HepG2 (cell line): Measurements from ENCODE around the gene ZNF627. TPM values are rescaled to one million over a fixed set of nuclear protein-coding genes. Genes with fewer than 3 reads are reported as not detected.

Source experiments
- ATAC-seq: fragments of 200-7000 bp; cut with Tn5 transposase; 3 replicates; pipeline ENCODE4 v1.9.1; 2020; ENCODE audit warnings: mild to moderate bottlenecking, moderate library complexity
- BruUV-seq: library from RNA; stranded (reverse); fragments of 400-500 nt; replicated peaks from 2 replicates; lab custom pipeline; 2021; lab: Mats Ljungman, UMichigan
- CTCF ChIA-PET: fragments of 300-600 bp; formaldehyde crosslinking; extraction: SDS; loops from one replicate; lab custom pipeline; 2021; ENCODE audit warnings: low total read pairs, inconsistent platforms, low intra/inter-chr PET ratio; lab: Yijun Ruan, JAX
- POLR2A ChIA-PET: fragments of 350-600 bp; sonication (Branson Sonifier 250); formaldehyde crosslinking; loops from one replicate; lab custom pipeline; 2020; ENCODE audit warnings: antibody characterized with exemption, inconsistent platforms; lab: Yijun Ruan, JAX
- DNase-seq: peaks from one replicate; pipeline ENCODE4 v3.0.0-alpha.2; 2015; ENCODE audit warnings: low spot score
- FAIRE-seq: peaks from 3 replicates; lab custom pipeline; 2011; peaks lifted over from hg19 to GRCh38; lab: Jason Lieb, UNC
- H2AFZ ChIP-seq: one replicate; pipeline ENCODE4 v1.6.1; 2011; ENCODE audit warnings: low read length, inconsistent platforms
- H3K27ac ChIP-seq: fragments of 300-600 bp; 3 replicates; pipeline ENCODE4 v1.8.0; 2011; ENCODE audit warnings: mixed run types, mild to moderate bottlenecking, mixed read lengths, low read length, inconsistent platforms; ENCODE audit not compliant: insufficient read depth; ENCODE audit errors: extremely low read length
- H3K27me3 ChIP-seq, 2 experiments: fragments of 200-600 bp in 1 of 2; 2 replicates in 1 of 2; 3 replicates in 1 of 2; pipeline versions ENCODE4 v1.6.0 to v1.8.0; 2011; ENCODE audit warnings: low read length in 2 of 2, mild to moderate bottlenecking in 2 of 2, moderate library complexity in 2 of 2, inconsistent platforms in 1 of 2; ENCODE audit not compliant: insufficient read depth in 2 of 2, control insufficient read depth in 1 of 2
- H3K36me3 ChIP-seq, 2 experiments: fragments of 200-600 bp in 1 of 2; replicated peaks in 1 of 2; 2 replicates in 1 of 2; 3 replicates in 1 of 2; pipeline versions ENCODE4 v1.5.1 to v1.8.0; 2011; ENCODE audit warnings: low read length in 2 of 2, inconsistent platforms in 1 of 2; ENCODE audit not compliant: insufficient read depth in 2 of 2, control insufficient read depth in 1 of 2
- H3K4me1 ChIP-seq: 2 replicates; pipeline ENCODE4 v1.5.1; 2012; ENCODE audit warnings: low read length, inconsistent platforms; ENCODE audit not compliant: insufficient read depth
- H3K4me2 ChIP-seq: 2 replicates; pipeline ENCODE4 v1.6.0; 2011; ENCODE audit warnings: low read depth, low read length, inconsistent platforms
- H3K4me3 ChIP-seq, 3 experiments: fragments of 200-600 bp in 1 of 3; sonication (generic), shearing (Covaris generic) in 1 of 3; replicated peaks in 1 of 3; 2 replicates each; pipeline ENCODE4 v1.5.1; 2011 to 2016; ENCODE audit warnings: low read length in 3 of 3, inconsistent platforms in 2 of 3, low read depth in 2 of 3, mild to moderate bottlenecking in 2 of 3, control low read depth in 1 of 3, mixed read lengths in 1 of 3; ENCODE audit not compliant: insufficient read depth in 1 of 3
- H3K79me2 ChIP-seq: one replicate; pipeline ENCODE4 v1.6.1; 2011; ENCODE audit warnings: low read length, inconsistent platforms; ENCODE audit not compliant: insufficient read depth
- H3K9ac ChIP-seq: 2 replicates; pipeline ENCODE4 v1.6.0; 2011; ENCODE audit warnings: mild to moderate bottlenecking, low read depth, low read length, inconsistent platforms; ENCODE audit not compliant: insufficient read depth
- H3K9me3 ChIP-seq: 2 replicates; pipeline ENCODE4 v1.5.1; 2012; ENCODE audit warnings: mild to moderate bottlenecking, low read length
- H4K20me1 ChIP-seq: 2 replicates; pipeline ENCODE4 v1.6.0; 2011; ENCODE audit warnings: inconsistent platforms, mild to moderate bottlenecking, low read length, moderate library complexity; ENCODE audit not compliant: insufficient read depth
- ARHGAP35 ChIP-seq: sonication (generic); formaldehyde crosslinking; IDR thresholded peaks from 2 replicates; pipeline ENCODE4 v1.9.0; 2022; ENCODE audit warnings: mild to moderate bottlenecking, inconsistent platforms, moderate library complexity, missing genetic modification reagents, borderline replicate concordance
- BRCA1 ChIP-seq: sonication (generic); formaldehyde crosslinking; IDR thresholded peaks from 2 replicates; pipeline ENCODE4 v1.4.0; 2020; ENCODE audit warnings: missing genetic modification reagents
- CCAR2 ChIP-seq: fragments of 200-400 bp; formaldehyde crosslinking; optimal IDR thresholded peaks from 2 replicates; pipeline ENCODE3; 2018; ENCODE audit warnings: low read depth, mild to moderate bottlenecking, low read length, moderate library complexity
- DZIP1 ChIP-seq: sonication (generic); formaldehyde crosslinking; IDR thresholded peaks from 2 replicates; pipeline ENCODE4 v1.5.0; 2020; ENCODE audit warnings: mild to moderate bottlenecking, missing genetic modification reagents
- E2F1 ChIP-seq: sonication (generic); formaldehyde crosslinking; IDR thresholded peaks from 2 replicates; pipeline ENCODE4 v1.5.0; 2020; ENCODE audit warnings: missing genetic modification reagents
- SRSF1 ChIP-seq: fragments of 200-400 bp; formaldehyde crosslinking; optimal IDR thresholded peaks from 2 replicates; pipeline ENCODE3; 2017; ENCODE audit warnings: mild to moderate bottlenecking, low read depth, low read length, moderate library complexity
- ZBTB20 ChIP-seq: sonication (generic); formaldehyde crosslinking; IDR thresholded peaks from 2 replicates; pipeline ENCODE4 v1.8.1; 2023; ENCODE audit warnings: missing genetic modification reagents, low read depth, mild to moderate bottlenecking, borderline replicate concordance
- ZBTB46 ChIP-seq: sonication (generic); formaldehyde crosslinking; IDR thresholded peaks from 2 replicates; pipeline ENCODE4 v1.4.0; 2020; ENCODE audit warnings: mild to moderate bottlenecking, missing genetic modification reagents, borderline replicate concordance
- ZC3H13 ChIP-seq: sonication (generic); formaldehyde crosslinking; IDR thresholded peaks from 2 replicates; pipeline ENCODE4 v1.8.1; 2023; ENCODE audit warnings: mild to moderate bottlenecking, missing genetic modification reagents, moderate library complexity
- ZNF318 ChIP-seq: sonication (generic); formaldehyde crosslinking; IDR thresholded peaks from 2 replicates; pipeline ENCODE4 v1.4.0; 2020; ENCODE audit warnings: mild to moderate bottlenecking, missing genetic modification reagents
- ZNF7 ChIP-seq: IDR thresholded peaks from 2 replicates; pipeline ENCODE4 v1.6.1; 2016; ENCODE audit warnings: missing biosample characterization, missing genetic modification reagents
- WGBS: methylation state at CpG from one replicate; pipeline ENCODE4 v1.1.6; 2017; ENCODE audit warnings: low lambda C conversion rate; 5-methylcytosine and 5-hydroxymethylcytosine counted together
- in situ Hi-C: cut with HindIII; loops from 2 replicates; pipeline ENCODE4 v1.10.0; 2017; ENCODE audit warnings: low pct_unique_long_range_greater_than_20kb; ENCODE audit not compliant: extremely low pct_ligation_motif_present
- intact Hi-C: fragments of 100-400 bp; cut with micrococcal nuclease; formaldehyde crosslinking; loops from one replicate; pipeline ENCODE4 v1.10.0; 2022; ENCODE audit not compliant: unreplicated experiment
- polyA plus RNA-seq, 8 experiments: library from polyadenylated mRNA; depleted of rRNA in 3 of 8; stranded (reverse) in 7 of 8; unstranded in 1 of 8; fragments of >200 nt; fragmentation: Illumina TruSeq in 4 of 8; extraction: Trizol in 4 of 8; gene quantifications; 2 replicates each; pipeline versions ENCODE4 v1.2.1 to v1.2.3, GENCODE V29; 2011 to 2016; ENCODE audit warnings: low read depth in 4 of 8, missing spikeins in 1 of 8, mixed read lengths in 1 of 8; ENCODE audit not compliant: insufficient read depth in 1 of 8
- total RNA-seq, 5 experiments: library from RNA; depleted of rRNA; stranded (reverse); fragments of >200 nt; fragmentation: Illumina TruSeq; extraction: Trizol; gene quantifications; 2 replicates each; pipeline ENCODE4 v1.2.3, GENCODE V29; 2016; ENCODE audit warnings: low read depth in 1 of 5

The ZNF627 gene
- total and polyA plus RNA-seq, 2 of the 13 experiments (the other 11 are each of a cell fraction or from before 2014, with no cell fraction given) = 4.2 to 12.7 TPM

- no peaks in the 10 kb centered on the region for H4K20me1 ChIP-seq
- intact Hi-C loops = no loop called here
- FAIRE-seq = no peak
- in situ Hi-C loops = no loop called here
- H3K9me3 ChIP-seq = no peaks in the 10 kb centered on the region
- no peaks in the 10 kb centered on the region for H3K79me2 ChIP-seq
- ChIA-PET POLR2A (no interaction called here), CTCF (no interaction called here)
- no peaks in the 10 kb centered on the region for H3K36me3 ChIP-seq
- no peak for DNase-seq
- H3K4me1 ChIP-seq = peaks cover 17% of the 10 kb centered on the region
- H3K9ac ChIP-seq = no peak overlapping the region
- H3K27me3 ChIP-seq = no peaks in the 10 kb centered on the region
- no peak for ATAC-seq
- no peak overlapping the region for H3K27ac ChIP-seq
- no peak overlapping the region for H3K4me2 ChIP-seq
- no TSS peak for BruUV-seq
- no peak overlapping the region for H2AFZ ChIP-seq
- 67% methylated on average over 3 of the region's 3 CpGs for WGBS
- H3K4me3 ChIP-seq = no peak overlapping the region
- no peak for TF ChIP-seq DZIP1 (CRISPR knock-in tag)
- no peak for TF ChIP-seq BRCA1
- no peak for TF ChIP-seq ZNF7 (CRISPR knock-in tag)
- no peak for TF ChIP-seq ARHGAP35 (CRISPR knock-in tag)
- no peak for TF ChIP-seq ZBTB20 (CRISPR knock-in tag)
- no peak for TF ChIP-seq ZBTB46 (CRISPR knock-in tag)
- TF ChIP-seq CCAR2 = no peak
- no peak for TF ChIP-seq E2F1 (CRISPR knock-in tag)
- no peak for TF ChIP-seq ZC3H13 (CRISPR knock-in tag)
- TF ChIP-seq ZNF318 = no peak
- no peak for TF ChIP-seq SRSF1
These were observed 15.5 kb upstream of the ZNF627 start for GRCh38 chr19:11581740-11582139.
